Osteoblast (primary cell): ENCODE data around the gene ZNF337. TPM values are rescaled to one million over a fixed set of nuclear protein-coding genes. Genes with fewer than 3 reads are reported as not detected.

Experiments
- DNase-seq: peaks from one replicate; pipeline ENCODE4 v3.0.0; 2011; ENCODE audit warnings: low spot score, mixed read lengths; ENCODE audit not compliant: insufficient read length; ENCODE audit errors: missing footprints
- H2AFZ ChIP-seq: 2 replicates; pipeline ENCODE4 v1.6.0; 2011; ENCODE audit warnings: mild to moderate bottlenecking, low read length
- H3K27ac ChIP-seq: 2 replicates; pipeline ENCODE4 v1.5.1; 2011; ENCODE audit warnings: mild to moderate bottlenecking, low read depth, low read length, moderate library complexity
- H3K27me3 ChIP-seq: 2 replicates; pipeline ENCODE4 v1.6.0; 2012; ENCODE audit warnings: mild to moderate bottlenecking, control low read depth, inconsistent platforms, low read length, moderate library complexity; ENCODE audit not compliant: insufficient read depth
- H3K36me3 ChIP-seq: 2 replicates; pipeline ENCODE4 v1.5.1; 2011; ENCODE audit warnings: mild to moderate bottlenecking, low read length, control low read depth, moderate library complexity; ENCODE audit not compliant: insufficient read depth
- H3K4me1 ChIP-seq: 2 replicates; pipeline ENCODE4 v1.5.1; 2011; ENCODE audit warnings: mild to moderate bottlenecking, low read length, control low read depth, moderate library complexity; ENCODE audit not compliant: insufficient read depth
- H3K4me2 ChIP-seq: 2 replicates; pipeline ENCODE4 v1.6.0; 2011; ENCODE audit warnings: mild to moderate bottlenecking, low read length; ENCODE audit not compliant: insufficient read depth
- H3K4me3 ChIP-seq: fragments of 200-600 bp; sonication (generic); 3 replicates; pipeline ENCODE4 v1.5.1; 2012; ENCODE audit warnings: mild to moderate bottlenecking, low read length, inconsistent platforms; ENCODE audit not compliant: insufficient read depth
- H3K79me2 ChIP-seq: 2 replicates; pipeline ENCODE4 v1.6.0; 2012; ENCODE audit warnings: mild to moderate bottlenecking, low read length, control low read depth, inconsistent platforms; ENCODE audit not compliant: insufficient read depth
- H3K9me3 ChIP-seq: 2 replicates; pipeline ENCODE4 v1.5.1; 2011; ENCODE audit warnings: low read depth, low read length, control low read depth
- H4K20me1 ChIP-seq: 2 replicates; pipeline ENCODE4 v1.6.0; 2012; ENCODE audit warnings: mild to moderate bottlenecking, low read length, control low read depth; ENCODE audit not compliant: insufficient read depth
- total RNA-seq: library from RNA; depleted of rRNA; stranded (reverse); fragments of >200 nt; gene quantifications from 2 replicates; pipeline ENCODE4 v1.2.3, GENCODE V29; 2012
- TF ChIP-seq, protein P1 (sequence below): IDR thresholded peaks from 2 replicates; pipeline ENCODE4 v1.5.1; 2011; ENCODE audit warnings: mild to moderate bottlenecking, low read depth, low read length, moderate library complexity; ENCODE audit errors: extremely low read depth

Gene ZNF337
- total RNA-seq, 1 donor, result 8.3 TPM

DNA sequence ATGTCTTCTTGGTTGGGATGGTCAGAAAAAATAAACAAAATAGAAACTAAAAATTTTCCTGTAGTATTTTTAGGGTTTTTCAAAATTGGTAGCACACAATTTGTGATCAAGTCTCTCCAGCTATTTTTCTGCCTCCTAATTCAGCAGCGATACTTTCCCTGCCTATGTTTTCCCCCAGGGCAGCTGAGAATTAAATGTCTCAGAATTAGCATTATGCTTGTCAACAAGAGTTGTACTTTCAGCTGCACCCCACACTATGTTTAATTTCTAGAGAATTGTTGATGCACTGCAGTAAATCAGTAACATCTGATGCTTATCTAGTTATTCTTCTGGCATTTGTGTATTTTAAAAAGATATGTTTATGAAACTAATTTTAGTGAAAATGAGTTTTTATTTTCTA is 34.2 kb upstream of the ZNF337 start:
- Histone ChIP-seq H3K4me2 (no peak overlapping the region), H3K79me2 (no peaks in the 10 kb centered on the region), H3K4me1 (no peaks in the 10 kb centered on the region), H2AFZ (no peak overlapping the region), H3K4me3 (no peak overlapping the region), H3K9me3 (no peaks in the 10 kb centered on the region), H3K27ac (no peak overlapping the region), H3K27me3 (no peaks in the 10 kb centered on the region), H3K36me3 (no peaks in the 10 kb centered on the region), H4K20me1 (peaks cover 3% of the 10 kb centered on the region)
- DNase-seq, result no peak
- TF ChIP-seq, protein P1, sequence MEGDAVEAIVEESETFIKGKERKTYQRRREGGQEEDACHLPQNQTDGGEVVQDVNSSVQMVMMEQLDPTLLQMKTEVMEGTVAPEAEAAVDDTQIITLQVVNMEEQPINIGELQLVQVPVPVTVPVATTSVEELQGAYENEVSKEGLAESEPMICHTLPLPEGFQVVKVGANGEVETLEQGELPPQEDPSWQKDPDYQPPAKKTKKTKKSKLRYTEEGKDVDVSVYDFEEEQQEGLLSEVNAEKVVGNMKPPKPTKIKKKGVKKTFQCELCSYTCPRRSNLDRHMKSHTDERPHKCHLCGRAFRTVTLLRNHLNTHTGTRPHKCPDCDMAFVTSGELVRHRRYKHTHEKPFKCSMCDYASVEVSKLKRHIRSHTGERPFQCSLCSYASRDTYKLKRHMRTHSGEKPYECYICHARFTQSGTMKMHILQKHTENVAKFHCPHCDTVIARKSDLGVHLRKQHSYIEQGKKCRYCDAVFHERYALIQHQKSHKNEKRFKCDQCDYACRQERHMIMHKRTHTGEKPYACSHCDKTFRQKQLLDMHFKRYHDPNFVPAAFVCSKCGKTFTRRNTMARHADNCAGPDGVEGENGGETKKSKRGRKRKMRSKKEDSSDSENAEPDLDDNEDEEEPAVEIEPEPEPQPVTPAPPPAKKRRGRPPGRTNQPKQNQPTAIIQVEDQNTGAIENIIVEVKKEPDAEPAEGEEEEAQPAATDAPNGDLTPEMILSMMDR, result no peak

DNA sequence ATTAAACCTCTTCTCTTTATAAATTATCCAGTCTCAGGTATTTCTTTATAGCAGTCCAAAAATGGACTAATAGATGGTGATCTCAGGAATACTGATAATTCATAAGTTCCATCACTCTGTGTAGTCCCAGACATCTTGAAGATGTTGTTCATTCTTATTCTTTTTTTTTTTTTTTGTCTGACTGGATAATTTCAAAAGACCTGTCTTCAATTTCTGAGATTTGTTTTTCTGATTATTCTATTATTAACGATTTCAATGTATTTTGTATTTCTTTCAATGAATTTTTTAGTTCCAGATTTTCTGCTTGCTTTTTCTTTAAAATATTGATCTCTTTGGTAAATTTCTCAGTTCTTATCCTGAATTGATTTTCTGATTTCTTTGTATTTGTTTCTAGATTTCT is 29.7 kb upstream of the ZNF337 start:
- H3K4me1 ChIP-seq, result no peaks in the 10 kb centered on the region
- TF ChIP-seq, protein P1, result no peak
- no peak for DNase-seq
- H4K20me1 ChIP-seq, result peaks cover 3% of the 10 kb centered on the region
- H3K9me3 ChIP-seq, result no peaks in the 10 kb centered on the region
- no peaks in the 10 kb centered on the region for H3K79me2 ChIP-seq
- no peak overlapping the region for H3K4me3 ChIP-seq
- H3K36me3 ChIP-seq, result no peaks in the 10 kb centered on the region
- no peak overlapping the region for H3K4me2 ChIP-seq
- no peak overlapping the region for H3K27ac ChIP-seq
- H3K27me3 ChIP-seq, result no peaks in the 10 kb centered on the region
- no peak overlapping the region for H2AFZ ChIP-seq

DNA sequence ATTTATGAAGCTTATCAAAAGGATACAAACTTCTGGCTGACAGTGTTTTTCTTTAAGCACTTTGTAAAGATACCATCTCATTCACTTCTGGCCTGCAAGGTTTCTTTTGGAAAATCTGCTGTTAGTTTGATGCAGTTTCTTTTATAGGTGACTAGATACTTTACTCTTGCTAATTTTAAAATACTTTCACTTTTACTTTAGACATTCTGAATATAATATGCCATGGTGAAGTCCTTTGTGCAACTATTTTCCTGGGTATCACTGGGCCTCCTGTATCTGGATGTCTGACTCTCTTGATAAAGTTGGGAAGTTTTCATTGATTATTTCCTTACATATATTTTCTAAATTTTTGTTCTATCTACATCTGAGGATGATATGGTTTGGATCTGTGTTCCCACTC is 29.0 kb upstream of the ZNF337 start:
- H3K27ac ChIP-seq, result no peak overlapping the region
- no peaks in the 10 kb centered on the region for H3K9me3 ChIP-seq
- H3K4me1 ChIP-seq, result no peaks in the 10 kb centered on the region
- H4K20me1 ChIP-seq, result peaks cover 3% of the 10 kb centered on the region
- DNase-seq, result no peak
- H3K27me3 ChIP-seq, result no peaks in the 10 kb centered on the region
- H3K36me3 ChIP-seq, result no peaks in the 10 kb centered on the region
- H2AFZ ChIP-seq, result no peak overlapping the region
- TF ChIP-seq, protein P1, result no peak
- H3K4me3 ChIP-seq, result no peak overlapping the region
- H3K79me2 ChIP-seq, result no peaks in the 10 kb centered on the region
- no peak overlapping the region for H3K4me2 ChIP-seq

DNA sequence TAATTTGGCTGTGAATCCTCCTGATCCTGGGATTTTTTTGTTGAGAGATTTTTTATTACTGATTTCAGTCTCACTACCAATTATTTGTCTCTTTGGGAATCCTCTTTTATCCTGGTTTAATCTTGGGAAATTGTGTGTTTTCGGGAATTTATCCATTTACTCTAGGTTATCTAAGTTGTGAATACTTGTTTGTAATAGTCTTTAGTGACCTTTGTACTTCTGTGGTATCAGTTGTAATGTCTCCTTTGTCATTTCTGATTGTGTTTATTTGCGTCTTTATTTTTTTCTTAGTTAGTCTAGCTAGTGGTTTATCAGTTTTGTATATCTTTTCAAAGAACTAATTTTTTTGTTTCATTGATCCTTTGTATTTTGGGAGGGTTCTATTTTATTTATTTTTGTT is 27.3 kb upstream of the ZNF337 start:
- Histone ChIP-seq H2AFZ (no peak overlapping the region), H3K9me3 (no peaks in the 10 kb centered on the region), H3K4me2 (no peak overlapping the region), H3K4me1 (no peaks in the 10 kb centered on the region), H3K36me3 (no peaks in the 10 kb centered on the region), H3K27me3 (no peaks in the 10 kb centered on the region), H4K20me1 (no peaks in the 10 kb centered on the region), H3K27ac (no peak overlapping the region), H3K4me3 (no peak overlapping the region), H3K79me2 (no peaks in the 10 kb centered on the region)
- DNase-seq, result no peak
- TF ChIP-seq, protein P1, result no peak
